Keratinocyte (primary cell): ENCODE data around the gene CD79A. TPM values are rescaled to one million over a fixed set of nuclear protein-coding genes. Genes with fewer than 3 reads are reported as not detected.

Experiments
- DNase-seq: peaks from one replicate; pipeline ENCODE4 v3.0.0-alpha.2; 2011; ENCODE audit warnings: low read depth, missing footprints, low spot score
- FAIRE-seq: peaks from 2 replicates; lab custom pipeline; 2011; peaks lifted over from hg19 to GRCh38; lab: Jason Lieb, UNC
- H2AFZ ChIP-seq: 2 replicates; pipeline ENCODE4 v1.6.0; 2012; ENCODE audit warnings: low read length, control low read depth, inconsistent platforms; ENCODE audit not compliant: control insufficient read depth
- H3K27ac ChIP-seq: 2 replicates; pipeline ENCODE4 v1.5.1; 2011; ENCODE audit warnings: low read length; ENCODE audit not compliant: control insufficient read depth, insufficient read depth
- H3K27me3 ChIP-seq: 3 replicates; pipeline ENCODE4 v1.6.0; 2011; ENCODE audit warnings: low read length; ENCODE audit not compliant: control insufficient read depth, insufficient read depth; ENCODE audit errors: extremely low read depth
- H3K36me3 ChIP-seq, 2 experiments: 2 replicates in 1 of 2; 3 replicates in 1 of 2; pipeline ENCODE4 v1.5.1; 2011; ENCODE audit warnings: low read length in 2 of 2, mild to moderate bottlenecking in 1 of 2; ENCODE audit not compliant: control insufficient read depth in 2 of 2, insufficient read depth in 2 of 2; ENCODE audit errors: extremely low read depth in 1 of 2
- H3K4me1 ChIP-seq: 3 replicates; pipeline ENCODE4 v1.5.1; 2011; ENCODE audit warnings: low read length; ENCODE audit not compliant: control insufficient read depth, insufficient read depth; ENCODE audit errors: extremely low read depth
- H3K4me2 ChIP-seq: 3 replicates; pipeline ENCODE4 v1.6.0; 2011; ENCODE audit warnings: low read depth, low read length; ENCODE audit not compliant: control insufficient read depth, insufficient read depth; ENCODE audit errors: extremely low read depth
- H3K4me3 ChIP-seq, 3 experiments: fragments of 200-600 bp in 1 of 3; sonication (generic) in 1 of 3; 2 replicates in 2 of 3; 3 replicates in 1 of 3; pipeline ENCODE4 v1.5.1; 2011 to 2016; ENCODE audit warnings: low read length in 3 of 3, mild to moderate bottlenecking in 3 of 3, control low read depth in 2 of 3, inconsistent platforms in 1 of 3, low read depth in 1 of 3, mixed read lengths in 1 of 3, mixed run types in 1 of 3, moderate library complexity in 1 of 3; ENCODE audit not compliant: control insufficient read depth in 2 of 3, insufficient read depth in 2 of 3; ENCODE audit errors: extremely low read depth in 1 of 3
- H3K79me2 ChIP-seq: 2 replicates; pipeline ENCODE4 v1.6.0; 2012; ENCODE audit warnings: low read length; ENCODE audit not compliant: control insufficient read depth, insufficient read depth
- H3K9ac ChIP-seq: 3 replicates; pipeline ENCODE4 v1.6.0; 2011; ENCODE audit warnings: low read length; ENCODE audit not compliant: control insufficient read depth, insufficient read depth; ENCODE audit errors: extremely low read depth
- H3K9me1 ChIP-seq: 3 replicates; pipeline ENCODE4 v1.6.0; 2011; ENCODE audit warnings: low read length; ENCODE audit not compliant: control insufficient read depth, insufficient read depth; ENCODE audit errors: extremely low read depth
- H3K9me3 ChIP-seq: 2 replicates; pipeline ENCODE4 v1.5.1; 2012; ENCODE audit warnings: low read depth, low read length; ENCODE audit not compliant: control insufficient read depth
- H4K20me1 ChIP-seq: 3 replicates; pipeline ENCODE4 v1.6.0; 2011; ENCODE audit warnings: low read length; ENCODE audit not compliant: control insufficient read depth, insufficient read depth; ENCODE audit errors: extremely low read depth
- CTCF ChIP-seq, 3 experiments: IDR thresholded peaks in 1 of 3; conservative IDR thresholded peaks in 1 of 3; optimal IDR thresholded peaks in 1 of 3; 2 replicates in 2 of 3; 3 replicates in 1 of 3; pipeline versions ENCODE3 to v1.5.1; 2011; ENCODE audit warnings: low read length in 3 of 3, mild to moderate bottlenecking in 3 of 3, moderate library complexity in 2 of 3, control low read depth in 1 of 3, inconsistent platforms in 1 of 3; ENCODE audit not compliant: insufficient read depth in 2 of 3; ENCODE audit errors: extremely low read depth in 1 of 3
- EZH2 ChIP-seq: IDR thresholded peaks from one replicate; pipeline ENCODE4 v1.6.1; 2012; ENCODE audit warnings: inconsistent platforms, mild to moderate bottlenecking, low read length, moderate library complexity
- dilution Hi-C: fragments of 300-500 bp; cut with MboI; formaldehyde crosslinking; loops from one replicate; pipeline ENCODE4 v1.7.0; 2020; ENCODE audit warnings: low sequenced_read_pairs; ENCODE audit not compliant: extremely low pct_ligation_motif_present
- polyA plus RNA-seq, 5 experiments: library from polyadenylated mRNA; depleted of rRNA in 3 of 5; stranded (reverse) in 3 of 5; stranded (forward) in 1 of 5; unstranded in 1 of 5; fragments of >200 nt; gene quantifications; 1 replicate in 1 of 5; 2 replicates in 3 of 5; 3 replicates in 1 of 5; pipeline versions ENCODE4 v1.2.1 to v1.2.3, GENCODE V29; 2011 to 2012; ENCODE audit warnings: missing spikeins in 2 of 5, low read depth in 1 of 5, low replicate concordance in 1 of 5

The CD79A gene
- polyA plus RNA-seq, 1 donor (not counting 4 experiments of a cell fraction or from before 2014, with no cell fraction given), result 0.07 TPM

- FAIRE-seq (no peak), DNase-seq (no peak)
- Histone ChIP-seq H3K4me2 (no peak overlapping the region), H2AFZ (no peak overlapping the region), H3K9me1 (no peaks in the 10 kb centered on the region), H3K9me3 (no peaks in the 10 kb centered on the region), H3K27ac (no peak overlapping the region), H3K79me2 (no peaks in the 10 kb centered on the region), H3K4me3 (no peak overlapping the region), H3K27me3 (peaks cover 15% of the 10 kb centered on the region), H4K20me1 (no peaks in the 10 kb centered on the region), H3K9ac (no peak overlapping the region), H3K4me1 (no peaks in the 10 kb centered on the region), H3K36me3 (no peaks in the 10 kb centered on the region)
- TF ChIP-seq EZH2 (no peak), CTCF (optimal IDR thresholded peaks at IDR 0.05 in 1 of 3, IDR thresholded peaks at IDR 0.05 in 1 of 3, conservative IDR thresholded peaks at IDR 0.05 in 1 of 3; ENCODE audit: extremely low read depth in 1 of 3, insufficient read depth in 2 of 3, low read length in 3 of 3) (no peak)
- dilution Hi-C loops, result no loop called here
Observed at GRCh38 chr19:41848666-41849065, 28.4 kb upstream of the CD79A start.

- Histone ChIP-seq H3K9ac (no peak overlapping the region), H3K36me3 (no peaks in the 10 kb centered on the region), H3K4me3 (no peak overlapping the region), H3K4me2 (no peak overlapping the region), H3K9me1 (no peaks in the 10 kb centered on the region), H3K27me3 (peaks cover 19% of the 10 kb centered on the region), H4K20me1 (no peaks in the 10 kb centered on the region), H2AFZ (no peak overlapping the region), H3K79me2 (no peaks in the 10 kb centered on the region), H3K27ac (no peak overlapping the region), H3K9me3 (no peaks in the 10 kb centered on the region), H3K4me1 (no peaks in the 10 kb centered on the region)
- no peak for DNase-seq
- TF ChIP-seq EZH2, result no peak
- TF ChIP-seq CTCF (optimal IDR thresholded peaks at IDR 0.05 in 1 of 3, IDR thresholded peaks at IDR 0.05 in 1 of 3, conservative IDR thresholded peaks at IDR 0.05 in 1 of 3; ENCODE audit: extremely low read depth in 1 of 3, insufficient read depth in 2 of 3, low read length in 3 of 3), result no peak
- no peak for FAIRE-seq
- dilution Hi-C loops, result no loop called here
Observed at GRCh38 chr19:41849067-41849466, 28.0 kb upstream of the CD79A start.
